HG03066 (cell line): Measurements from ENCODE around the gene ACTN1.
"Not testable (repeated sequence)": the region's sequence is repeated elsewhere in the genome, so short reads cannot be mapped to it uniquely, and the experiment has no call there.

Source experiments
- ATAC-seq: cut with Tn5 transposase; IDR thresholded peaks from one replicate; pipeline ENCODE4 v1.9.1; 2021; ENCODE audit warnings: low read depth; ENCODE audit not compliant: unreplicated experiment

Gene ACTN1

GRCh38 chr14:68979021-68979721 lies at the start of gene ACTN1:
Gene ACTN1 (minus strand): TSS chr14:68979302. CDS start chr14:68979056, 246 bp downstream.
- peak; percentile 46 for ATAC-seq

GRCh38 chr14:69027242-69027913 lies 48.3 kb upstream of the ACTN1 start:
- ATAC-seq = no peak

- ATAC-seq = no peak
These were observed 43.9 kb upstream of the ACTN1 start for GRCh38 chr14:69023035-69023434.

- not testable (repeated sequence) for ATAC-seq
These were observed 43.0 kb upstream of the ACTN1 start for GRCh38 chr14:69022093-69022492.

- ATAC-seq = no peak
These were observed 38.6 kb upstream of the ACTN1 start for GRCh38 chr14:69017706-69018105.

GRCh38 chr14:69014829-69015259 lies 35.7 kb upstream of the ACTN1 start:
- no peak for ATAC-seq

GRCh38 chr14:69013943-69014782 lies 35.1 kb upstream of the ACTN1 start:
- no peak for ATAC-seq

- ATAC-seq = no peak
These were observed 33.3 kb upstream of the ACTN1 start for GRCh38 chr14:69012256-69012953.

- ATAC-seq = no peak
These were observed 31.5 kb upstream of the ACTN1 start for GRCh38 chr14:69010648-69011047.

- no peak for ATAC-seq
These were observed 29.4 kb upstream of the ACTN1 start for GRCh38 chr14:69008421-69008884.

GRCh38 chr14:69006346-69006745 lies 27.2 kb upstream of the ACTN1 start:
- ATAC-seq = no peak

- ATAC-seq = no peak
These were observed 26.5 kb upstream of the ACTN1 start for GRCh38 chr14:69005432-69006148.

- ATAC-seq = no peak
These were observed 25.8 kb upstream of the ACTN1 start for GRCh38 chr14:69004731-69005431.

- no peak for ATAC-seq
These were observed 24.5 kb upstream of the ACTN1 start for GRCh38 chr14:69003626-69004025.

GRCh38 chr14:69002069-69002468 lies 23.0 kb upstream of the ACTN1 start:
- no peak for ATAC-seq

GRCh38 chr14:69001375-69001774 lies 22.3 kb upstream of the ACTN1 start:
- ATAC-seq = no peak

GRCh38 chr14:68998062-68998461 lies 19.0 kb upstream of the ACTN1 start:
- ATAC-seq = no peak

GRCh38 chr14:68995731-68996130 lies 16.6 kb upstream of the ACTN1 start:
- ATAC-seq = no peak

- no peak for ATAC-seq
These were observed 15.0 kb upstream of the ACTN1 start for GRCh38 chr14:68994056-68994455.
